GM12864 (cell line): ENCODE data around the gene COX5B.
A peak's percentile ranks its signal among the peaks of the same experiment; 100 is the strongest.

Experiments
- DNase-seq: peaks from one replicate; pipeline ENCODE4 v3.0.0-alpha.2; 2011; ENCODE audit warnings: low read depth
- H3K4me3 ChIP-seq: 2 replicates; pipeline ENCODE4 v1.5.1; 2011; ENCODE audit warnings: mild to moderate bottlenecking, low read depth, low read length, control low read depth
- CTCF ChIP-seq: IDR thresholded peaks from 2 replicates; pipeline ENCODE4 v1.5.1; 2011; ENCODE audit warnings: low read depth, mild to moderate bottlenecking, moderate library complexity, low read length, control low read depth, inconsistent platforms; ENCODE audit errors: missing control alignments

COX5B gene

DNA sequence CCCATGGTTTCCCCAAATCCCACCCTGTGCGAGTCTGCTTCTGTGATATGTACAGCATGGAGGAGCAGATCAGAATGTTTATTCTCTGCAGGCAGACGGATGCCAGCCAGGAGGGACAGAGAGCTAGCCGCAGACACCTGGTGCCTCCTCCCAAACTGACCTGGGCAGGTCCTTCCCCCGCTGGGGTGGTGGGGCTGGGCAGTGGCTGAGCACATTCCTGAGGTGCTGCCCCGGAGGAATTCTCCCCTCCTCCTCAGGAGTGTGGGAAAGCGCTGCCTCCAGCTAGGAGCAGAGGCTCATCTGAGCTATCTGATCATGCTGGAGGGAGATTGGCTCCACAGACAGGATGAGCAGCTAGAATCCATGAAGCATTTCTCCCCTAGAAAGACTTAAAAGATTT is 45.3 kb downstream of the COX5B start:
- no peak for TF ChIP-seq CTCF
- DNase-seq: no peak
- no peak overlapping the region for H3K4me3 ChIP-seq

DNA sequence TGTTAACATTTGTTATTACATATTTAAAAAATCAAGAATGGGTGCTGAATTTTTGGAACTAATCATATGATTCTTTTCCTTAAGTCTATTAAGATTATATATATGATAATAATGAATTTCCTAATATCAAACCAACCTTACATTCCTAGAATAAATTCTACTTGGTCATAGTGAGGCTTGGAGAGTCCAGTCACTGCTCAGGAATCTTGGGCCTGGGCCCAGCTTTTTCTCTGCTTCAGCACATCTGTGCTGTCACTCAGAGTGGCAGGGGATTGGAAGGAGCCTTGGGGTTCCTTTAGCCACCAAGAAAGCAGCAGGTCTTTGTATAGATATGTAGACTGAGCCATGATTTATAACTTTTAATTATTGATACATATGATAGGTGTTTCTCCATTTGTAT is 47.6 kb downstream of the COX5B start:
- no peak for DNase-seq
- TF ChIP-seq CTCF: no peak
- H3K4me3 ChIP-seq: no peak overlapping the region

DNA sequence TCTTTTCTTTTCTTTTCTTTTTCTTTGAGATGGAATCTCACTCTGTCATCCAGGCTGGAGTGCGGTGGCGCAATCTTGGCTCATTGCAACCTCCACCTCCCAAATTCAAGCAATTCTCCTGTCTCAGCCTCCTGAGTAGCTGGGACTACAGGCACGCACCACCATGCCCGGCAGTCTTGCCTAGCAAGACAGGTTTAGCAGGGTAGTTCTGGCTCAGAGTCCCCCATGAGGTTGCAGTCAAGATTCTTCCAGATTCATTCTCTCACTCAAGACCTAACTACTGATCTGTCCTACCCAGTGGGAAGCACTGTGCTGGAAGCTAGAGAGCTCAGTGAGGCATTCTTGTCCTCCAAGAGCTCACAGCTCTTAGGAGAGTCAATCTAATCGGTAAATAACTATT is 49.9 kb downstream of the COX5B start:
- no peak overlapping the region for H3K4me3 ChIP-seq
- TF ChIP-seq CTCF: no peak
- DNase-seq: no peak

DNA sequence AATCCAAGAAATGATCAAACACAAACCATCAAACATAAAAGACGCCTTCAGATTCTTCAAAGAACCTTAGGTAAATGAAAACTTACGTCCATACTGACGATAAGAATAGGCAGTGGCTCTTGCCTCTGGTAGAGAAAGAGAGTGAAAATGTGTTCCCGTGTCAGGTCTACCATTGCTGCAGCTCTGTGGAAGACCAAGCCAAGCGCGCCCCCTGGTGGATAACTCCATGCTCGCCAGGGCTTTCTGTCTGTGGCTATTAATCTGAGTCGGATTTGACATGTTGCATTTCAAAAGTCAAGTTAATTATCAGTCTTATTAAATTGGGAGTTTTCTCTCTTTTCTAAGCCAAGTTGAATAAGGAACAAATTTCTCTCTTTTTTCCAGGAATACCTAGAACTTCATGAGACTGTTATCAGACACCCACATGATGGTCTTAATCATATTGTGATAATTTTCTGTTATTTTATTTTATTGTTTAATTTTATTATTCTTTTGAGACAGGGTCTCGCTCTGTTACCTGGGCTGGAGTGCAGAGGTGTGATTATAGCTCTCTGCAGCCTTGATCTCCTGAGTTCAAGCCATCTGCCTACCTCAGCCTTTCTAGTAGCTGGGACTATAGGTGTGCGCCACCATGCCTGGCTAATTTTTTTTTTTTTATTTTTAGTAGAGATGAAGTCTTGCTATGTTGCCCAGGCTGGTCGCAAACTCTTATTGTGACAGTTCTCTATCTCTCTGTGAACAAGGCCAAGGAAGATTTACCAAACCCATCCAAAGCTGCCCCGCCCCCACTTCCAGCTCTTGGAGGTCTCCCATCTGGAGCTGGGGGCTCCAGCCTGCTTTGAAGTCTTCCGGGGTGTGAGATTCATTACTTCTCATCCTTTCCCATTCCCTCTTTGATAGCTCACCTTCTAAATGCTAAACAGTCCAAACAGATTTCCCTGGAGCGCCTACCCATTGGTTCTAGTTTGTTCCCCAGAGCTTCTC is 51.7 kb downstream of the COX5B start:
- no peak overlapping the region for H3K4me3 ChIP-seq
- peak; percentile 82 for TF ChIP-seq CTCF
- peak; percentile 65 for DNase-seq
